GM12801 (cell line): ENCODE data around the gene DENND1B.

Experiments
- TF ChIP-seq, protein P1 (sequence below): IDR thresholded peaks from one replicate; pipeline ENCODE4 v1.5.1; 2011; ENCODE audit warnings: control low read depth; ENCODE audit not compliant: insufficient read length; ENCODE audit errors: extremely low read depth

Gene DENND1B

DNA sequence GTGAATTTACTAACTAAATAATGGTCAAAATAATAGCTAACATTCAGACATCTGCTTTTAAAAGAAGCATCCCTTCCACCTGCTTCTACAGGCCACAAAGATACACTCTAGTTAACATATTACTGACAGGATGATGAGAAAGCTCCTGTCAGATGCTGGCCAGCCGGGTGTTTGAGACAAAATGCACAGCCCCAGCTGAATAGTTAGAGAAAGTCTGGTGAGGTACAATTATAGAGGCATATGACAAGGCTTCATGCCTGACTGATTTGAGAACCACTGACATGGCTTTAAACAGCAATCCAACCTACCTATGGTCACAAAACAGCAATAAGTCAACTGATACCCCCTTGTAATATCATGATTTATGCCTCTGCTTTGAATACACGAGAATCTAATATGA, 137.0 kb downstream of the DENND1B start:
- TF ChIP-seq, protein P1, sequence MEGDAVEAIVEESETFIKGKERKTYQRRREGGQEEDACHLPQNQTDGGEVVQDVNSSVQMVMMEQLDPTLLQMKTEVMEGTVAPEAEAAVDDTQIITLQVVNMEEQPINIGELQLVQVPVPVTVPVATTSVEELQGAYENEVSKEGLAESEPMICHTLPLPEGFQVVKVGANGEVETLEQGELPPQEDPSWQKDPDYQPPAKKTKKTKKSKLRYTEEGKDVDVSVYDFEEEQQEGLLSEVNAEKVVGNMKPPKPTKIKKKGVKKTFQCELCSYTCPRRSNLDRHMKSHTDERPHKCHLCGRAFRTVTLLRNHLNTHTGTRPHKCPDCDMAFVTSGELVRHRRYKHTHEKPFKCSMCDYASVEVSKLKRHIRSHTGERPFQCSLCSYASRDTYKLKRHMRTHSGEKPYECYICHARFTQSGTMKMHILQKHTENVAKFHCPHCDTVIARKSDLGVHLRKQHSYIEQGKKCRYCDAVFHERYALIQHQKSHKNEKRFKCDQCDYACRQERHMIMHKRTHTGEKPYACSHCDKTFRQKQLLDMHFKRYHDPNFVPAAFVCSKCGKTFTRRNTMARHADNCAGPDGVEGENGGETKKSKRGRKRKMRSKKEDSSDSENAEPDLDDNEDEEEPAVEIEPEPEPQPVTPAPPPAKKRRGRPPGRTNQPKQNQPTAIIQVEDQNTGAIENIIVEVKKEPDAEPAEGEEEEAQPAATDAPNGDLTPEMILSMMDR: no peak

- TF ChIP-seq, protein P1: no peak
These were observed 137.9 kb downstream of the DENND1B start for GRCh38 chr1:197637406-197637805.

- TF ChIP-seq, protein P1: no peak
These were observed 141.7 kb downstream of the DENND1B start for GRCh38 chr1:197633447-197634078.

- TF ChIP-seq, protein P1: no peak
These were observed 142.6 kb downstream of the DENND1B start for GRCh38 chr1:197632651-197633050.

DNA sequence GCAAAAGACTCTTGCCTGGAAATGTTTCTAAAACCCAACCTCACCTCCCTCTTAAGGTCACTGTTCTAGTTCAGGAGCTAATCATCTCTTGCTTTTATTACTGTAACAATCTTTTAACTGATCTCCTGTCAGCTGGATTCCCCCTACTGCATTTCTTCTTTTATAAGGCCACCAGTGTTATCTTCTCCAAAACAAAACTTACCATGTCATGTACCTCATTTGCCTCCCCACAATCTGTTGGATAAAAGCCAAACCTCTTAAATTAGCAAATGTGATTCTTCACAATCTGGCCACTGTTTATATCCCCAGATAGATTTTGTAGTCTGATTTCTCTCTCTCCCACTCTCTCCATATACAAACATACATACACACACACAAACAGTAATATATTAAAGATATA, 143.3 kb downstream of the DENND1B start:
- TF ChIP-seq, protein P1: no peak

DNA sequence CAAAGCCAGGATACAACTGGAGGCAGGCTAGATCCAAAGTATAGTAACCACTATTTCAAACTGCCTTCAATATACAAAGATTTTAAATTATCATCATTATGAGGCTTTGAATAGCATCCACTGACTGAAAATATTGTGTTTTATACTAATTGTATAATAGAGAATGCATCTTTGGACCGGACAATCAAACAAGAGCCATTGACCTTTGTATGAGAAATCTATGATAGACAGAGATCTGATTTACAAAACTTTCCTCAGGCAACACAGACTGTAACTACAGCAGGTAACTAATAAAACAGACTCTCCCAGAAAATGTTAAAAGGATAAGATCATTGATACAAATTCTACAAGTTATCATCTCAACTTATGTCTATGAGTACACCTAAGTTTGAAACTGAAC, 152.9 kb downstream of the DENND1B start:
- TF ChIP-seq, protein P1: no peak

DNA sequence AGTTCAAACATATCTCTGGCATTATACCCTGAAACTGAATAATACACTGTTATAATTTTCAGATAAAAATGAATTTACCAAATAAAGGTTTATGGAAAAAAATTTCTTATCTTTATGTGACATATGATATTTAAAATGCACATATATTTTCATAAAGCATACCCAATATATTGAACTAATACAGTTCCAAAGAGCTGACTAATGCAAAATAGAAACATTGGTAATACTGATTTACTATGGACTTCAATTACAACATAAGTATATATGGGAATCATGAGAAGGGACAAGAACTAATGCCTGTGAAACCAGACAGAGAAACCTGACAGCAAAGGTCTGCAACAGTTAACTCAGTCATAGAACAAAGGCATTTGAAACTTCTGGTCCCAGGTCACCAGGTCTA, 153.5 kb downstream of the DENND1B start:
- TF ChIP-seq, protein P1: no peak
